GM12892 (cell line): ENCODE measurements around the gene ZNHIT3. TPM values are rescaled to one million over a fixed set of nuclear protein-coding genes. Genes with fewer than 3 reads are reported as not detected.
A peak's percentile ranks its signal among the peaks of the same experiment; 100 is the strongest.
"Not testable (repeated sequence)": the region's sequence is repeated elsewhere in the genome, so short reads cannot be mapped to it uniquely, and the experiment has no call there.

Experiments
- DNase-seq: peaks from one replicate; pipeline ENCODE4 v3.0.0; 2011; ENCODE audit not compliant: insufficient read length
- FAIRE-seq: peaks from 2 replicates; lab custom pipeline; 2011; peaks lifted over from hg19 to GRCh38; lab: Jason Lieb, UNC
- POLR2A ChIP-seq: IDR thresholded peaks from 2 replicates; pipeline ENCODE4 v1.6.1; 2011; ENCODE audit warnings: low read depth, low read length, control low read depth
- POLR2AphosphoS5 ChIP-seq: IDR thresholded peaks from 2 replicates; pipeline ENCODE4 v1.6.1; 2011; ENCODE audit warnings: low read depth, low read length, control low read depth
- TAF1 ChIP-seq: IDR thresholded peaks from 2 replicates; pipeline ENCODE4 v1.6.1; 2011; ENCODE audit warnings: low read depth, mild to moderate bottlenecking, control low read depth, low read length, borderline replicate concordance
- polyA plus RNA-seq: library from polyadenylated mRNA; unstranded; fragments of >200 nt; gene quantifications from one replicate; pipeline ENCODE4 v1.2.1, GENCODE V29; 2012; ENCODE audit warnings: missing spikeins, inconsistent platforms; ENCODE audit not compliant: missing spikeins

Gene ZNHIT3
- 69.7 TPM for polyA plus RNA-seq

DNA sequence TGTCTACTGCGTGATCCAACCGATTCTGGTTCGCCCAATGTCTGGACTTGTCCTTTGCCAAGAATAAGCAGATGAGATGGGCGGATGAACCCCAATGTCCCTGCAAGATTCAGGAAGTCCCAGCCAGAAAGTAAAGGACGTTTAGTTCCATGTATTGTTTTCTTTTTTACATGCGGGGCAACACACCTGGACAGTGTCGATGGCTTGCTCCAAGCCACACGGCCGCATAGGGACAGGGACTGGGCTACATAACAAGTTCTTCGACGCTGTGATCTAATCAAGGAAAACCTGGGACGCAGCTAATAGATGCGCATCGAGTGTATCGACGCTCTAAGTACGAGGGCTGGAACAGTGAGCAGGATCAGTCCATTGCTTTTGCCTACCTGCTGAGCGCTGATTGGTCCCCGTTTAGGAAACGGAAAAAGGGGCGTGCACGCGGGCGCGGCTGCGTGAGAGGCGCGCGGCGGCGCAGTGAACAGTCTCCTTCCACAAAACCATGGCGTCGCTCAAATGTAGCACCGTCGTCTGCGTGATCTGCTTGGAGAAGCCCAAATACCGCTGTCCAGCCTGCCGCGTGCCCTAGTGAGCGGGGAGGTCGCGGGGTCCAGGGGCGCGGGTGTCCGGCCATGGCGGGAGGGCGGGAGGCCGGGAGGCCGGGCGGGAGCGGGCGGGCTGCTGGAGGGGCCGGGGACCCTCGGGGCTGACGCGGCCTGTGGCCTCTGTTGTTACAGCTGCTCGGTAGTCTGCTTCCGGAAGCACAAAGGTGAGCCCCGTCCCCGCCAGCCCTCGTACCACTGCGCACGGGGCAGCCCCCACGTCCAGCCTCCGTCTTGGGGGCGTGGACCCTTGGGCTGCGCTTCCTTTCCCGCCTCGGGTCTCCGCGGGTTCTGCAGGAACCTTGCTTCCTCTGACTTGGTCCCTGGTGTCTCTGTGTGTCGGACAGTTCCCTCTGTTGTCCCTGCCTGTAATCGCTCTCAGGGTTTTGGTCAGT, at the start of gene ZNHIT3:
ZNHIT3 (plus strand) TSS at position 478 of the 991 bp plus-strand sequence; CDS start at position 497, 19 bp downstream.
- peak; percentile 89 for DNase-seq
- TF ChIP-seq POLR2A (peak; percentile 87), POLR2AphosphoS5 (peak; percentile 83), TAF1 (peak; percentile 71; the same call in 1 of the 2 replicates)
- no peak for FAIRE-seq

DNA sequence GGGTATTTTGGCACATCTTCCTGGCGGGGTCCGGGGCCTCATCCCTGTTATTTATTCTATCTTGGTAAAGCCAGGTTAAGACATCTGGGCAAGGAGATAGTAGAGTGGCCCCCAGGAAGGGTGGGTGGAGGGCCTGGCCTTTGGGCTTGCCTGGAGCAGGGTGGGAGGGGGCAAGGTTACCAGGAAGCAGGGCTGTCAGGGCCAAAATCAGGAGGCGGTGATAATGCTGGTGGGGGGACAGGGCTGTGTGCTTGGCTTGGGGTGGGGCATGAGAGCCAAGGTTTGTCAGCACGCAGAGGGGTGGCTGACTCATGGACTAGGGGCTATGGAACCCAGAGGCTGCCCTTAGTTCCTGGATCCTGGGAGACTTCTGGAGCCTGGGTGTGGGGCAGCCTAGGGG, 44.7 kb upstream of the ZNHIT3 start:
- not testable (repeated sequence) for FAIRE-seq

DNA sequence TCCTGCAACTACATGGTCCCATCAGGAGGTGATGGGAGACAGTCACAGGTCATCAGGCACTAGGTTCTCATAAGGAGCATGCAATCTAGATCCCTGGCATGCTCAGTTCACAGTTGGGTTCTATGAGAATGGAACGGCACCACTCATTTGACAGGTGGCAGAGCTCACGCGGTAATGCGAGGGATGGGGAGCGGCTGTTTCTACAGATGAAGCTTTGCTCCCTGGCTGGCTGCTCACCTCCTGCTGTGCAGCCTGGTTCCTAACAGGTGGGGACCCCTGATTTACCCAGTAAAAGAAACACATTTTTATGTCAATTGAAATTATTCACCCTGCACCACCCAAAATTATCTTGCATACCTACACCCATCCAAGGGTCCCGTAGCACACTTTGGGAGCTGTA, 42.7 kb upstream of the ZNHIT3 start:
- DNase-seq (no peak), FAIRE-seq (no peak)
- no peak for TF ChIP-seq POLR2A
- TF ChIP-seq TAF1: no peak
- no peak for TF ChIP-seq POLR2AphosphoS5

More for the DNA sequence above, 44.7 kb upstream of the ZNHIT3 start:
- DNase-seq: not testable (repeated sequence)

DNA sequence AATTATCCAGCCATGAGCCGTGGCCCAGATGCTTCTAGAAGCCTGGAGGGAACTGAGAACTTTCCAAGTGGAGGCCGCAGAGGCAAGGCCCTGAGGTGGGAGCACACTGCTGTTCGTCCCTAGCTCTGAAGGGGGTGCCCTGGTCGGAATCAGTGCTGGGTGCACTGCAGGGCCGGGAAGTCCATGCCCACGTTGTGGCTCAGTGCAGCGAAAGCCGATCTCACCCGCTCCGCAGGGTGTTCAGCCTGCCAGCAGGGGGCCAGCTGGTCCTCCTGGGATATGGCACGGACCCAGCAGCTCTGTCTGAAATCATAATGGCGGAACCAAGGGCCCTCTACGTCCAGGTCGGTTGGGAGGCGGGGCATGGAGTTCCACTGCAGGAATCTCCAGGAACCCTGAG, 36.5 kb upstream of the ZNHIT3 start:
- not testable (repeated sequence) for DNase-seq, FAIRE-seq

DNA sequence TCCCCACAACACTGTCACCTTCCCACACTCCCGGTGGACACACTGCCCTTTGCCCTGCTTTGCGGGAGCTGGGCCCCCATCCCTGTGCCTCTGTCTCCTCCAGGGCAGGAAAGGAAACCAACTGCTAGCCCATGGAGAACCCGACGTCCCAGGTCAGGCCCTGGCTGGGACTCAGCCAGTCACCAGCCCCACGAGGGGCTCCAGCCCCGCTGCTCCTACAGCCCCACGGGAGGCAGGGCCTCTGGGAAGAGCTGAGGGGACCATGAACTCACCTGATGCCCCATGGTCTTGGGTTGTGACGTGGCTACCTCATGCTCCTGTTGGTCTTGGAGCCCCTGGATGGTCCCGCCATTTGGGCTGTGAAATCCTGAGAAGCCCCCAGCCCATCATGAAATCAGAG, 33.6 kb upstream of the ZNHIT3 start:
- not testable (repeated sequence) for DNase-seq, FAIRE-seq

DNA sequence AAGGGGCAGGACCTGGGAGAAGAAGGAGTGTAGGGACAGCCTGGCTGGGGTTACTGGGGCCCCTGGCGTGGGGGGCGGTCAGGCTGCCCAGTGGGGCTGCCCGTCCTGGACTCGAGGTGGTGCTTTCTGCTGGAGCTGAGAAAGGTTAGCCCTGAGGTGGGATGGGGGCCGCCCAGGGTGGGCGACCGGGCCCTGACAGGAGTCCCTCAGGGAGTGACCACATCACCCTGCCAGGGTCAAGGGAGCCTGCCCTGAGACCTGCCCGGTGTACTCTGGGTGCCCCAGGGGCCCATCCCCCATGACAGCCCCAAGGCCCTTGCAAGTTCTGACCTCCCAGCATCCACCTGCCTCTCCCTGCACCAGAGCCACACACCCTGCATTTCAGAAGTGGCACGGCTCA, 28.8 kb upstream of the ZNHIT3 start:
- DNase-seq, FAIRE-seq: not testable (repeated sequence)

DNA sequence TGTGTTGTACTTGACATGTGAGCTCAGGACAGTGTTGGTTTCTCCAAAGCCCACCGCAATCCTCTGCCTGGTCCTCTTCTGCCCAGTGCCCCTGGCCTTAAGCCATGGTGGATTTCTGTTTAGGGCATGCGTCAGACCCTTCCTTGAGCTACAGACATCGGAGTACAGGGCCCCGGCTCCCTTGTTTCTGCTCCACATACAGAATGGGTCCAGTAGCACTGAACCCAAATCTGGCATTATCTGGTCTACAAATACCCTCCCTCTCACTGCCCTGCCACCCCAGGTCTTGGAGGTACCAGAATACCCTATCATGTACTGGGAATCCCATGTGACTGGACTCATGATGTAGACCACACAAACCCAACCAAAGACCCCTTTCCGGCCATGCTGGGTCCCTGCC, 27.4 kb upstream of the ZNHIT3 start:
- no peak for FAIRE-seq
- TF ChIP-seq POLR2A: no peak
- no peak for TF ChIP-seq POLR2AphosphoS5
- no peak for TF ChIP-seq TAF1
- no peak for DNase-seq

DNA sequence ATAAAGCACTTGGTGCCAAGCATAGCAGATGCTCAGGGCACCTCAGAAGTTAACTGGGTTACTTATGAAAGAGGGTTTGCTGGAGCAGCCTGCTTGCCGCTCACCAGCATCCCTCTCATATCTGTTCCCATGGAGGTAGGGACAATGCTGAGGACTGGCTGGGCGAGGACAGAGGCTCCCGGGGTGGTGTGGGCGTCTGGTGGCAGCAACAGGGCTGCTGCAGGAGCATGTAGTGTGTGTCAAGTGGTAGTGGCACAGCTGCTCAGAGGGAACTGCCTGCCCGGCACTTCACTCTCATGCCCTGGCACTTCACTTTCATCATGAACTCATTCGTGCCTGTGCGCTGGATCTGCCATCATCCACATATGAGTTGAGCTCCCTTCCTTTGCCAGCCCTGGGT, 26.9 kb upstream of the ZNHIT3 start:
- FAIRE-seq (no peak), DNase-seq (no peak)
- TF ChIP-seq POLR2AphosphoS5: no peak
- no peak for TF ChIP-seq TAF1
- TF ChIP-seq POLR2A: no peak

DNA sequence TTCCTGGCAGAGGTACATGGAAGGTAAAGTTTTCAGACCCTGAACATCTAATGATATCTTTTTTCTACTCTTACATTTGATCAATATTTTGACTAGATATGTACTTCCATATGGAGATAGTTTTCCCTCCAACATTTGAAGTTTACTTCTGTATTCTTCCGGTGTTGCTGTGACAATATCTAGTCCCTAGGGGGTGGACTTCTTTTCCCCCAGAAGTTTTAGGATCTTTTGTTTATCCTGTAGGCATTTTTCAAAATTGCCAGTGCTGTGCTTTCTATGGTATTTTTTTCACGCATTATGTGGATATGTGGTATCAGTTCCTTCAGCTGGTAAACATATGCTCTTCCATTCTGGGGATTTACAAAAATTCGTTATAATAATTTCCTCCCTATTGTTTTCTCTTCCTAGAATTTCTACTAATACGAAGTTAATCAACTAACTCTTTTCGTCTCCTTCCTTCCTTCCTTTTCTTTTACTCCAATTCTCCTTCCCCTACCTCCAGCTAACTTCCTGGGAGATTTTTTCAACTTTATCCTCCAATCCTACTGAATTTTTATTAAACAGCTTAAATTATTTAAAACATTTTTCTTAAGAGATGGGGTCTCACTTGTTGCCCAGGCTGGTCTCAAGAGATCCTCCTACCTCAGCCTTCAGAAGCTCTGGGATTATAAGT, 26.1 kb upstream of the ZNHIT3 start:
- no peak for TF ChIP-seq POLR2A
- no peak for TF ChIP-seq TAF1
- TF ChIP-seq POLR2AphosphoS5: no peak
- DNase-seq (no peak), FAIRE-seq (no peak)

DNA sequence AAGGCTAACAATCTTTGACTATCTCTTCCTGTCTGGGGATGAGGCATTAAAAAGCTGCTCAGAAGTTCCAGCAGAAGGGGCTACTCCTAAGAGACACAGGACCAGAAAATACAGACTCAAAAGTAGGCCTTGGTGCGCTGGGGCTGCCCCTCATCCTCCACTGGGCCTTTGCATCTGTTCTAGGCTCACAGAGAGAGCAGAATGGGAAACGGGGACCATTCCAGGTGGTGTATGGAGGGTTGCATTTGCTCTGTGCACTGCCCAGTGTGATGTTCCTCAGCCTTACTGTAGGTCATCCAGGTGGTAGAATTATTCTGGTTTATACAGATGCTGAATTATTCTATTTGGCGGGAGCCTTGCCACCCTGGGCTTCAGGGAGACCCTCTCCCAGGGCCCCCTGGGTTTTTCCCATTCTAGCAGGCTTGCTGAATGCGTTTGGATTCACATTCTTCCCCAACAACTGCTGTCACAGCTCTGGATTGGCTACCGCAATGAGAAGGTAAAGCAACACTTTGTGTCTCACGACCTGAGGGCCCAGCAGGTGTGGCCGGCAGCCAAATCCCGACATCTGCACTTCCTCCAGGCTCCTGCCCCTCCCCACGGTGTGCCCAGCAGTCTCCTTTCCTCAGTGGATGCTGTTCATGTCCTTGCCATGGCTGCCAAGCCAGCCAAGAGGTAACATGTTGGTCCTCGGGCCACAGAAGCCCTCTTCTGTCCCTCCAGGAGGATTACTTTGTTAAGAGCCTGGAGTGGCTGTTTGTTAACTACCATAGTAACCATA, 25.0 kb upstream of the ZNHIT3 start:
- DNase-seq (no peak), FAIRE-seq (no peak)
- TF ChIP-seq POLR2AphosphoS5 (no peak), TAF1 (no peak), POLR2A (no peak)

DNA sequence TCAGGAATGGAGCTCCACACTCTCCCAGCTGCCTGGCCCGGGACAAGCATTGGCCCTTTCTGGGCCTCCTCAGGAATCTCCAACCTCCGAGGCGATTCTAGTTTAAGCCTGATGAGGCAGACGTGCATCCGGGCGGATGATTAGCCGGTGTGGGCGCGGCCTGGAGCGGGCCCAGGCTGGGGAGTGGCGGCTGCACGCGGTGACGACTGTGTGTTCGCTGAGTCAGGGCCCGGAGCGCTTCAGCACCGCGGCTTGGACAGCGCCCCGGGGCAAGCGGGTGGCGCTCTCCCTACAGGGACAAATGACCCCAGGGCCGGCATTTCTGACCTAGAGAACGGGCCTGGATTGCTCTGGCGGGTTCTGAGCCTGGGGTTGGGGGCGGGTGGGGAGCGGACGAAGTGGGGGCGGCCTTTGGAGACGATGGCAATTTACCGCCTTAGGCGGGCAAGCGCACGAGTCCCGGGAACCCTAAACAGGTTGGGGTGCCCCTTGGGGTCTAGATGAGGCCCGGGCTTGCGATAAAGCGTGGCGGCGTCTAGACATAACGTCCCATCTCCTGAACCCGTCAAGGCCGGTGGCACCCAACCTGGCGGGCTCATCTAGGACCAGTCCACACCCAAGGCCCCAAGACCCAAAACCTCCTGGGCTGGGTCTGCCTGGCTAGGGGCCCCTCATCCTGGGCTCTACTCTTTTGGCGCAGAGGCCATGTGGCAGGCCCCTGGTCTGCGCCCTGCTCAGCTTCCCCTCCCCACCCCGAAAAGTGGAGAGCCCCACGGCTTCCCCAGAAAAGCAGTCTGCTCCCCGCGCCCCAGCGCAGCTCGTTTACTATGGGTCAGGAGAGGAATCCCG, 22.3 kb upstream of the ZNHIT3 start:
- peak; percentile 65 for DNase-seq

More for the DNA sequence above, 22.3 kb upstream of the ZNHIT3 start:
- FAIRE-seq: no peak
- TF ChIP-seq POLR2AphosphoS5 (no peak), POLR2A (no peak), TAF1 (no peak)
